Endometrium (tissue), 2 donors: ENCODE results near the gene NBEA.

Experiments
- FAIRE-seq: peaks from 2 replicates; lab custom pipeline; 2012; peaks lifted over from hg19 to GRCh38; lab: Jason Lieb, UNC
- donor health status: control.
- donor health status: control.

NBEA gene

DNA sequence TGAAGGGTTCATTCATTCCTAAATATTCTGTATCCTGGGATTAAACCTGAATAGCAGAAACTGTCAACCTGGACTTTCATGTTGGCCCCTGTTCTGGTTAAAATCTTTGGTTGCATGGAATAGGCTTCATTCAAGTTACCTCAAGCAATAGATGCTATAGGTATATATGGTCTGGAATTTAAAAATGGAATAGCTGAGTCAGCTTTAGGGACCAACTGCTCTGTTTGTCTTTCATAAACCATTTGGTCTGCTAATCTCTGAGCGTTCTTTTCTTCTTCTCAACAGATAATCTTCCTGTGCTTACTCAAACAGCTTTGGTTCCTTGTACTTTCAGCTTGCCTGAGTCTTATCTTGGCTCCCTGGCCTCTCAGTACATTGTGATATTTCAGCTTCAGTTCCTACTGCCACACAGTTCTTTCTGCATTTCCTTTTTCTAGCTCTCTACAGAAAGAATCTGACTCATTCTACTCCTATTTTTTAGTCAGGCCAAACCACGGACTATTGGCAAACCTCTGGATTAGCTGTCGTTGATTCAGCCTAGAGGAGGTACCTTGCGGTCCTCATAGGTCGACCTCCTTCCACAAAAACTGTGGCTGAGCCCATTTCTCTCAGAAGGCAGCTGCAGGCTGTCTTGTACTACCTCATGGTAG, 570.3 kb downstream of the NBEA start:
- FAIRE-seq: no peak

DNA sequence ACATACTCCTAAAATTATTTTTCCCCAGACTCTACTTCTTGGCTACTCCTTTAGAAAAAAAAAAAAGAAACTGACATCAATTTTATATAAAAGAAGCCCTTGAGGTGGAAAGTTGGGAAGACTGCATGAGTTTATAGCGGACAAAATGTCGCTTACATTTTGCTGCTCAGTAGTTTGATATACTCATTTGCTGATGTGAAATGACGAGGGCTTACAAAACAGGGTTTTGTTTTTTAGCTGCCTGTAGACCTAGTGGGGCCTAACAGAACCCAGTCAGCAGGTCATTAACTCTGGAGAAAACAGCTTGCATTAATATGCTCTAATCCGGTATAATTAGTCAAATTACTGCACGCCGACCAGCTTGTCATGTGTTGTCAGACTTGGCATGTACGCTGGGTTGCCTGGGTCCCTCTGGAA, 572.0 kb downstream of the NBEA start:
- FAIRE-seq: no peak

DNA sequence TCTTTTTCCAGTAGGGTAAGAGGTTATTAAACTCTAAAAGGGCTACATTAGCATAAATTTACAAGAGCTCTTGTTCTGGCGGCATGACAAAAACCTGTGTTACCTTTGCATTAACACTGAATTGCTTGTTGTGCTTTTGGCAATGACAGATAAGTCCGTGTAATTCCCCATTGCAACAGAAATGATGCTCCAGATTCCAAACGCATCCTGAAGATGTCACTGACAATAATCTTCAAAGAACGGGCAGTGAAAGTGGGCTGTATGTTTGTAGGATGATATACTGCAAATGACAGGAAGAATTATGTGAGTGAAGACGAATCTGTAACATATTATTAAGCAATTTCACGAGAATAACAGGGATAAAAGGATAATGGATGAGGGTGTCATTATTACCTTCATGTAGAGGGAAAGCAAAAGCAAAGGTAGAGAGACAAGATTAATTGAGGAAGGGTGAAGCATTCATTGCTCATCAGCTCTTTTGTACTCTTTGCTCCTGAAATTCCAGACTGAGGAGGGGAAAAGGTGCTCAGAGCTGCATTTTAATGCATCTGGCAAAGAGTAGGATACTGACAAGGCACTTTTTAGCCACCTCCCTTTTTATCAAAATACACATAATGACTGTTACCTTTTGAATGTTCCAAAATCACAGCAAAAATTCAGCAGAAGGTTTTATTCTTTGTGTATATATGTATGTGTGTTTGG, 572.9 kb downstream of the NBEA start:
- no peak for FAIRE-seq

DNA sequence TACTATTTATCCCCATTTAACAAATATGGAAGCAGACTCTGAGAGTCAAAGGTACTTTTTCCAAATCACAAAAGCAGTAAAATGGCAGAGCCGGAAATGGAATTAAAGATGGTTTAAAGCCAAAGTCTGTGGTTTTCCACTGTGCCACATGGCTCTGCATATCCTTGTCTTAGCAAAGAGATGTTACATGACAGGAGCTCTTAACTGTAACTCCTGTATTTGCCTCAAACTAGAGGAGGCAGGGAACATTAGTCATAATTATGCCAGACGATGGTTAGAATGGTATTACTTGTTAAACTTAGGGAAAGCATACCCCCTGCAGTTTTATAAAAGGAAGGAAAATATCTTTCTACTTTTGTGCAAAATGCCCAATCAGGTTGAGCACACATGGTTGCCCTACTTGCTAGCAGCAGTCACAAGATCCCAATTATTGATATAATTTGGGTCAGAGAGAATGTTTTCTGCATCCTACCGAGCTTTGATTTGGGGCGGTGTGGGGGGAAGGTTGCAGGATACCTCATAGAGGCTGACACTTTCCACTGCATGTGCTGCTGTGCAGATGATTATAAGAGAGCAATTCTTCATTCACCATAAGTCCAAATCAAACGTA, 576.4 kb downstream of the NBEA start:
- no peak for FAIRE-seq

DNA sequence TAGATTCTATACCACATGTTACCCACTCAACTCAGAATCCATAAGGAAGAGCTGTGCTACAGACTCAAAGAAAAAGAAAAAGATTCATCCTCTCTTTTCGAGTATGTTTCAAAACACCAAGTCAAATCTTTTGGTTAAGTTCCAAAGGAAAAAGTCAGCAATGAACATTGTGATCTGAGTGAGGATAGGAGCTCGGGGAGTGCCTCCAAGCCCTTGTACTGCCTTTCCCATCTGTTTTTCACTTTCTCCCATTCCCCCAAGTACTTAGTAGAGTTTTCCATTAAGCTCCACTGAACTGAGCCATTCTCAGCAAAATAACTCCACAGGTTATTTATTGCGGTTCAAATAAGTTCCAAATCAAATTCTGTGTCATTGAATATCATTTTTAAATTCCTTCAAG, 582.1 kb downstream of the NBEA start:
- no peak for FAIRE-seq

DNA sequence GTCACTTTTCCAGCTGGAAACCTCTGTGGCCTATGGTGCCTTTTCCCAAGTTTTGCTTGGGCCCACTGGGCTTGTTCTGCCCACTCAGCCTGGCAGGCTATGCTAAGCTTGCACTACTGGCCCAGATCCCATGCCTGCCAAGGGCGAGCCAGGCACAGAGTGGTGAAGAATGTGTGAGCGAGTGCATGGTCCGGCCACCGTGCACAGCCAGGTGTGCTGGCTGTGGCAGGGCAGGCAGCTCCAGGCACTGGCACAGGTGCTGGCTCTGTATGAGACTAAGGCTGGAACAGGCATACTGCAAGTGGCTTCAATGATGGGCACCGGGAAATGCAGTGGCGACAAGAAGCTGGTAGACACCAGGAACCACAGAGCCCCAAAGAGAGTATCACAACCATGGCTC, 584.5 kb downstream of the NBEA start:
- no peak for FAIRE-seq

DNA sequence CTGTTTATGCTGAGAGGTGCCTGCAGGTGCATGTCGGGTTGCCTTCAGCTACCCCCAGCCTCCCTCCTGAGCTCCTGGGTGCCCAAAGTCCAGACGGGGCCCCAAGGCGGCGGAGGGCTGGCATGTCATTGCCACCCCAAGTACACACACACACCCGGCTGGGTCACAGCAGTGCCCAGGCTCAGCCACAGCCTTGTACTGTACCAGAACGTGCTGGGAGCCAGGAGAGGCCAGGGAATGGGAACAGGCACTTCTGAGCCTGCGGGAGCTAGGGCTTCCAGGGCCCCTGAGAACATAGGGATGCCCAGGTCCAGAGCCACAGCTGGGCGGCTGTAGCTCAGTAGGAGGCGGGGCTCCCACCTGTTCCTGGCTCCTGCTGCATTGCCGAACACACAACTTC, 585.4 kb downstream of the NBEA start:
- FAIRE-seq: no peak

DNA sequence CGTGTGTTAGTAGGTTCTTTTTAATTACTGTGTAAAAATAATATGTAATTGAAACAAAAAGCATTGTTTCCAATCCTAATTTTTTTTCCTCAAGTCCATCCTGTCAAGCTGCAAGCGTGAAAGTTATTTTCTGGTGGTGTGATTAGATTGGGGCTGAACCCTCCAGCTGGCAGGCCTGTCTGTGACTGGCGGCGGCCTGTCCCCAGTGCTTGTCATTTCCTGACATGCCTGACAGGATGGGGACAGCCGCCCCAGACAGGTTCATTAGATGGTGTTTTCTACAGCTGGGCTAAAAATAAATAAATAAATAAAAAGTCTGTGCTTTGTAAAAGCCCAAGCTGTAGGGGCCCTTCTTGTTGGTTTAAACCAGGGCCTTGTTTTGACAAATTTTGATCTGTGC, 588.1 kb downstream of the NBEA start:
- FAIRE-seq: no peak

DNA sequence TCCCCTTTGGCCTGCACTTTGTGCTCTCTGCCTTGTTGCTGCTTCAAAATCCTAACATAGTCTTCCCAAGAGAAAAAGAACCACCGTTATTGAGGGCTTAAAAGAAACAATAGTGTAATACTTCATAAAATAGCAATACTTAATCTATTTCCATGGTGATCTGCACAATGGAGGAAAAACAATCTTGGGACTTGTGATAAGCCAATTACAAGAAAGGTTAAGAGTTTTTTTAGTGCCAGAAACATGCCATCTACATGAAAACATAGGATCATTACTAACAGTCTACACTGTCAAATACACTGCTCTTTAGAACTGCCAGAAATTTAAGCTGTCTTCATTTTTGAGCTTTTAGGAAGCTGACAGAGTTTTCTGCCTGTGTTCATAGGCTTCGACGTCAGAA, 588.5 kb downstream of the NBEA start:
- no peak for FAIRE-seq

DNA sequence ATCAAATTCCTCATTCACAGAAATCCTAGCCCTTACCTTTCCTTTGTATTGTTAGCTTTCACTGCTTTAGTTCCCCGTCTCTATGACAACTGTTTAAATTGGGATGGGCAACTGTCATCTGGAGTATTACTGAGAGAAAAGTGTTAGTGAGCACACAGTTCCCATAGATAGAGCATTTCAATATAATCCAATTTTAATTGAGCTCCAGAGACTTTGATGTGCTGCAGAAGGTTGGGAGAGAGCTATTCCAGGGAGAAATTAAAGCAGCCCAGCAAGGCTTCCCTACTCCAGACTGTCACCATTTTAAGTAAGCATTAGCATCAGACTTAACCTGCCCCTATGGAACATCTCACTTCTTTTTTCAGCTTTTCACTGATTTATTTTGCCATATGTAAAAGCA, 589.5 kb downstream of the NBEA start:
- no peak for FAIRE-seq

DNA sequence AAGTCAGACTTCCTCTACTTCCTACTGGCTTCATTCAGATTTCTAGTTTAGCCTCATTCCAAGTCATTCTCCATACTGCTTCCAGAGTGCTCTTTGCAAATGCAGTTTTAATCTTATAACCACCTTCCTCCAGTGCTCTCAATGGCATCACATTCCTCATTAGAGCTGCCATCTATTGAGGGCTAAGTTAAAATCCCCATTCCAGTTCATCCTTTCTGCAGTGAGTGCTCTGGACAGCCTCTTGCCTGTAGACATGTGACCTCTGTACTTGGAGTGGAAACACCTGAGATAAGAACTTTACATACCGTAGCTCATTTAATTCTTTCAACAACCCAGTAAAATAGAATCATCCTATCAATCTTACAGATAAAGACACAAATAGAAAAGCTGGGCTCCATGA, 592.3 kb downstream of the NBEA start:
- FAIRE-seq: no peak

DNA sequence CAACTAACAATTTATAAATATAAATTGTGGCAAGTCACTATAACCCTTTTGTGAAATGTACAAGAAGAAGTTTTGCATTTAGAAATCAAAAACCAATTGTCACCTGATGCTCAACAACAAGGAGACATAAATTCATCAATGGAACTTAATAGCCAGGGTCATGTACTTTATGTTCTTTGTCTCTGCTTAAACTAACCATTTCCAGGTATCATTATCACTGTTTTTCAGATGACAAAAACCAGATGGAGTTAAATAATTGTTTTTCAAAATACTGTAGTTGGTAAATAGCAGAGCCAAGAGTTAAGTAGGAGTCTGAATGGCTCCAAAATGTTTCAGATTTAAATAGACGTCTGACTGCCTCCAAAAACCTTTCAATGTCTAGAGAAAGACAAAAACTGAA, 606.7 kb downstream of the NBEA start:
- FAIRE-seq: no peak

DNA sequence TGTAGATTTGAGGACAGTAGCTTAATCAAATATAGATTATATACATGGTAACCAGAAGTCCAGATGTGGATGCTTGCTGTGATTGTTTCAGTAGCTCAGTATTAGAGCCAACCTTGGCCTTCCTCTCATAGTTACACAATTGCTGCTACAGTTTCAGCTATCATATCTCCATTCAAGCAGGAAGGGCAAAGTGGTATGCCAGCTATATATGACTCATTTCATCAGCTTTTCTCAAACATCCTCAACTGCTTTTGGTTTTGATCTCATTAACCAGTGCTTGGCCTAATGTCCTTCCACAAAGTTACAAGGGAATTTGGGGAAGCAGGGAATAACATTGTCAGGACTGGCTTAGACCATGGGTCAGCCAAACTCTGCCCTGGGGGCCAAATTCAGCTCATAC, 607.4 kb downstream of the NBEA start:
- FAIRE-seq: no peak

DNA sequence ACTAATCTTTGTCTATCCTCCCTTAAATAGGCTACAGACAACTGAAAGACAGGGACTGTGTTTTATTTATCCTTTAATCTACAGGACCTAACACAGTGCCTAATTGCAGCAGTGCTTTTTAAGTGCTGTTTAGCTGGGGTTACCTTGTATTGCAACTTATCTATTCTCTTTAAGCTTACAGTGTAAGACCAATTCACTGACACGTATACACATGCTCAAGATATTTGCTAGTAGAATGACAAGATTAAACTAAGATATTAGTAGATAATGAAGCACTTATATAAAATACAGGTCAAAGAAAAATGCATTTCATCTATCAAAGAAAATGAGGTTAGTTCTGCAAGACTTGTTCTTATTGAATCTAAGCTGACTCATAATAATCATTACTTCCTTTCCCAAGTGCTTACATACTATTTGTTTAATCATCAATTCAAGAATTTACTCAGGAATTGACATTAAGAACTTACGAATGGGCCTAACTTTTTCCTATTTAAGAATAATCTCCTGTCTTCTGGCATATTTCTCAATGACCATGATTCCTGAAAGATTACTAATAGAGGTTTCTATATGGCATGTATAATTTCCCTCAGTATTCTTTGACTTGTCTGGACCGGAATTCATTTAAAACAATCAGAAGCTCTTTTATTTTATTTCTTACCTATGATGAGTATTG, 610.2 kb downstream of the NBEA start:
- FAIRE-seq: no peak

DNA sequence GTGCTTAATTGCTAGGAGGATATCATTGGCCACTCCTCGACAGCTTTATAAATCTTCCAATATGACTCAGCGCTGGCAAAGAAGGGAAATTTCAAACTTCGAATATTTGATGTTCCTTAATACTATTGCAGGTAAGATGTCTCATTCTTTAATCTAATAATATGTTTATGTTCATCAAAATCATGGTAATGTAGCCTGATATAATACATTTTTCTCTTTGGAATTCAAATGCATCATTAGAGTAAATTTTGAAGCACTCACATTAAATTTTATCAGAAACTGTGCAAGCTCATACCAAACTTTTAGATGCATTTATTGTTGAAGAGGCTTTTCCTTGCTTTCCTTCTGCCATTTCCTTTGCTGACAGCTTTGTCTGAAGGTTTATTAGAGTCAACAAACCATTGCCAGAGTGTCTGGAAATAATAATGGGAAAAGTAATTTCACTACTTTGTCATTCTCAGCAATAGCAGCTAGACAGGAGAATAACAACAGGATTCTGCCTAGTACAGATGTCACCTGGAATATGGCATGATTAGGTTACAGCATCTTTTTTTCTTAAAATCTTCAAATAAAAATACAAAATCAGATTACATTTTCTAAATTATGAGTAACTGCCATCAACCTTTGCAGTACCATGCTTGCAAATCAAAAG, 613.0 kb downstream of the NBEA start:
- FAIRE-seq: no peak

DNA sequence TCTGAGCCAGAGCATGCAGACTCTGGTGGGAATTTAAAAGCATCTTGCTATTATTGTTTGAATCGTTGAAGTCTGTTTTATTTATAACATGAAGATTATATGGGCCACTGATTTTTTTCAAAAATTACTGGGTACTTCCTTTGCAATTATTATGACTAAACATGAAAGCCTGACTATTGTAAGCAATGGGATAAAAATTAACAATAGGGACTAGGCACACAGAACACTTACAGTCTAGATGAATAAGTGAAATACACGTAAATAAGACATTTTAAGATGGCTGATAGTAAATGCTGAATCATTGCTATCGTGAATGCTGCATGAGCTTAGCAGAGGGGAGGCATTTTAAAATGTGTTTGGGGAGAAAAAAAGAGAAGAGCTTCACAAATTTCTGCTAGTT, 615.4 kb downstream of the NBEA start:
- FAIRE-seq: no peak

DNA sequence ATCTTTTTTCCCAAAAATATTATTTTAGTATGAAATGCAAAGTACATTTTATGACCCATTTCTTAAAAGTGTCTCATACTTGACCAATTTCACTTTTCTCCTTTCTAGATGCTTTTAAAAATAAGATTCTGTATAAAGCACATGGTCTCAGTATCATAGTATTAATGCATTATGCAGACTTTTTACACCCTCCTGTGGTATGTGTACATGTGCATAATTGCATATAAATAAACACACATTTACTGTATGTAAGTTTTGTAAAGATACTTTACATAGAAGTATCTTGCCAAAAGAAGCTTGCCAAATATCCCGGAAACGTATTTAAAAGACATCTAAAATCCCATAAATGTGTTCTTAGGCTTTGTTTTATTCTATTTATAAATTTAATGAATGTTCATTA, 619.5 kb downstream of the NBEA start:
- no peak for FAIRE-seq

DNA sequence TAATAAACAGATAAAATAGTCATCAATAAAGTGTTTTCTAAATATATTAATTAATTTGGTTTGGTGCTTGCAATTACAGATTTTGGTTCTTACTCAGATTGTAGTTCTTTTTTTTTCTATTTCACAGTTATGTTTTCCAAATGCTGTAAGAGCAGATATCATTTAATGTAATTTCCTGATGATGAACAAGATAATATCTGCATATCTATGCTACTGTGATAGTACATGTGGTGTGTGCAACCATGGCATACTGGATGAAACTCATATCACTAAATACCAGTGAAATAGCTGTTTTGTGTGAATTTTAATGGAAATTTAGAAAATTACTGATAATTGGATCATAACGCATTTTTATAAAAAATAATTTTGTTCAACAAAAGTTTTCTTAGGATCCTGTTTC, 623.2 kb downstream of the NBEA start:
- FAIRE-seq: no peak

DNA sequence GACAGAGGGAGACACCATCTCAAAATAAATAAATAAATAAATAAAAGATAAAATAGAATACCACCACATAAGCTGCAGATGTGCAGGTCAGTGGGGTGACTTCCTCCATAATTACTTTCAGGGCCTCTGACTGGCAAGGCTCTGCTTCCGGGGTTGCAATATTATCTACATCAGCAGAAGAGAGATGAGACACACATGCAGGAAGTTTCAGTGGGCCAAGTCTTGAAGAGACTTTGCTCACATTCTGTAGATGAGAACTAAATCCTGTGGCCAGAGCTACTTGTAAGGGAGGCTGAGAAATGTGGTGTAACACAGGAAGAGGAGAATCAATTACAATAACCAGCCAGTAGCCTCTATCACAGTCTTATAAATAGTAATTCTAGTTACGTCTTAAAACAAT, 624.3 kb downstream of the NBEA start:
- no peak for FAIRE-seq

DNA sequence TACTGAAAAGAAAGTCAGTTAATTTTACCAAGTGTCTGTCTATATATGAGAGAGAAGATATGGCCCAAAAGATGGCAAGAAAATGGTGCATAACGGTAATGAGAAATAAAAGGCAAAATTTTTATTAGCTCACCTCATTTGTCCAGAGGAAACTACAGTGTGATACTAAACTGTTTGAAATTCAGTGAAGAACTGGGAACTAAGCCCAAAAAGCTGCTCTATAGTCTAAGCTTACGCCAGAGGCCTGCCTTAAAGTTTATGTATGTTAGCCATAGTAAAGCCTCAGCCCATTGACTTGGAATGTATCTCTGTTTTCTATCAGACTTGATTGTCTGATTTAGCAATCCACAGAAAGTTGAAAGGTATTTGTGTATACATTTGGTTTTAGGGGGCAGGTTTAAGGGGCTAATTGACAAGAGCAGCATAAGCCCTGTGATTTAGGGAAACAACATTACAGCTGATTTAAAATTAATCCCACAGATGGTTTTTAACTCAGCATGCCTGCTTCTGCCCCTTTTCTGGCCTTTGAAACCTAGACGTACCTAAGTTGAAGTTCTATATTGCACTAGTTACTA, 625.4 kb downstream of the NBEA start:
- FAIRE-seq: no peak

DNA sequence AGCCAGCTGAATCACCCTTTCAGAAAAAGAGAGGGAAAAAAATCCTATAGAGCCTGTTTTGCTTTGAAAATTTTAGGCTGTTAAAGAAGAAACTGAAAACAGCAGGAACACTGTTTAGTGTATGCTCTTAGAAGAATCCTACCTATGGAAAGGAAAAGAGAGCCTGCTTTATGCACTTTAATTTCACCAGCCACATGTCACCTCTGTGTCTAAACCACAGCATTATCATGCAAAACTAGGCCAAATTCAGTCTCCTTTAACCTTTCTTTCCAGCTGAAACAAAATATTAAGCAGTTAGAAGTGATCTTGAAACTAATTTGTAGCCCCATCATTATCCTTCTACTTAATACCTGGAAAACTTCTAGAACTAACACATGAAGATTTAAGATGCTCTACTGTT, 631.6 kb downstream of the NBEA start:
- no peak for FAIRE-seq

DNA sequence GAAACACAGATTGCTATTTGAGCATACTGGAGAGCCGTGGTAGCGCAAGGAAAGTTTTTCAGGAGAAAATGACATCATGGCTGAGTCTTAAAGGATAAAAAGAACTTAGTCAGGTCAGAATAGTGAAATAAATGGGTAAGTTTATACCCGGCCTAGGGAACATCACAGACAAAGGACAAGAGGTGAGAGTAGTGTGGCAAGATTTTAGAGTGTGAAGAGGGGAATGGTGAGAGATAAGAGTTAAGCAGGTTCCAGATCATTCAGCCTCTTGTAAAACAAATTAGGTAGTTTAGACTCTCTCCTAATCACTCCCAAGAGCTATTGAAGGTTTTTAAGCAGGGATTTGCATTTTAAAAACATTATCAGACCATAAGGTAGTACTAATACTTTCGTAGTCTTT, 650.4 kb downstream of the NBEA start:
- no peak for FAIRE-seq
